Gastrocnemius medialis (tissue), 4 donors: Measurements from ENCODE around the gene PRR15.

Source experiments
- CTCF ChIP-seq, 5 experiments: fragments of 450-650 bp in 3 of 5; fragments of 200-600 bp in 2 of 5; sonication (generic) in 2 of 5; IDR thresholded peaks in 4 of 5; conservative IDR thresholded peaks in 1 of 5; 1 replicate in 4 of 5; 2 replicates in 1 of 5; pipeline ENCODE4 v1.5.1; 2016 to 2019; ENCODE audit warnings: antibody characterized with exemption in 5 of 5, mild to moderate bottlenecking in 3 of 5, moderate library complexity in 3 of 5
- POLR2A ChIP-seq, 2 donors: fragments of 450-650 bp; IDR thresholded peaks; one replicate each; pipeline ENCODE4 v1.6.1; 2017; ENCODE audit warnings: antibody characterized with exemption in 2 of 2, mild to moderate bottlenecking in 2 of 2, moderate library complexity in 2 of 2

GRCh38 chr7:29569648-29570047 lies 6.0 kb downstream of the PRR15 start:
- no peak for TF ChIP-seq CTCF (IDR thresholded peaks at IDR 0.05 in 4 of 5, conservative IDR thresholded peaks at IDR 0.05 in 1 of 5)
- no peak for TF ChIP-seq POLR2A (IDR thresholded peaks at IDR 0.05)
